ENCODE data around the gene KCNJ18.
"Not testable (repeated sequence)": the region's sequence is repeated elsewhere in the genome, so short reads cannot be mapped to it uniquely, and the experiment has no call there.

GRCh38 chr17:21699573-21700236 is 7.4 kb downstream of the KCNJ18 start:
- not testable (repeated sequence) for TF ChIP-seq CTCF, POLR2A, POLR2AphosphoS5 (IDR thresholded peaks at IDR 0.05)

Data from transverse colon (tissue), 4 donors.